Chondrocyte (in vitro differentiated cells): Measurements from ENCODE around the gene SND1. TPM values are rescaled to one million over a fixed set of nuclear protein-coding genes. Genes with fewer than 3 reads are reported as not detected.

Source experiments
- DNase-seq: peaks from one replicate; pipeline ENCODE4 v3.0.0; 2021; ENCODE audit warnings: mixed read lengths, low spot score
- H3K27ac Mint-ChIP-seq: one replicate; pipeline ENCODE4 v1.8.0; 2021; ENCODE audit warnings: mild to moderate bottlenecking, moderate library complexity, mixed read lengths; ENCODE audit not compliant: unreplicated experiment
- H3K27me3 Mint-ChIP-seq: 2 replicates; pipeline ENCODE4 v1.8.0; 2021; ENCODE audit warnings: low read depth, mixed read lengths
- H3K36me3 Mint-ChIP-seq: 2 replicates; pipeline ENCODE4 v1.8.0; 2021; ENCODE audit warnings: low read depth, mixed read lengths
- H3K4me1 Mint-ChIP-seq: 2 replicates; pipeline ENCODE4 v1.8.0; 2021; ENCODE audit warnings: low read depth, mild to moderate bottlenecking, mixed read lengths
- H3K4me3 Mint-ChIP-seq: one replicate; pipeline ENCODE4 v1.8.0; 2021; ENCODE audit warnings: mild to moderate bottlenecking, moderate library complexity, mixed read lengths; ENCODE audit not compliant: unreplicated experiment
- H3K9me3 Mint-ChIP-seq: 2 replicates; pipeline ENCODE4 v1.8.0; 2021; ENCODE audit warnings: low read depth, mixed read lengths
- total RNA-seq: library from RNA; stranded (reverse); gene quantifications from 3 replicates; pipeline ENCODE4 v1.2.1, GENCODE V29; 2021
- TF ChIP-seq, protein P1 (sequence below): fragments of 200-600 bp; sonication (generic); IDR thresholded peaks from 2 replicates; pipeline ENCODE4 v1.5.0; 2021; ENCODE audit warnings: antibody characterized with exemption, mild to moderate bottlenecking, moderate library complexity

Gene SND1
- total RNA-seq, 1 donor from 2014 or later: 229 TPM

DNA sequence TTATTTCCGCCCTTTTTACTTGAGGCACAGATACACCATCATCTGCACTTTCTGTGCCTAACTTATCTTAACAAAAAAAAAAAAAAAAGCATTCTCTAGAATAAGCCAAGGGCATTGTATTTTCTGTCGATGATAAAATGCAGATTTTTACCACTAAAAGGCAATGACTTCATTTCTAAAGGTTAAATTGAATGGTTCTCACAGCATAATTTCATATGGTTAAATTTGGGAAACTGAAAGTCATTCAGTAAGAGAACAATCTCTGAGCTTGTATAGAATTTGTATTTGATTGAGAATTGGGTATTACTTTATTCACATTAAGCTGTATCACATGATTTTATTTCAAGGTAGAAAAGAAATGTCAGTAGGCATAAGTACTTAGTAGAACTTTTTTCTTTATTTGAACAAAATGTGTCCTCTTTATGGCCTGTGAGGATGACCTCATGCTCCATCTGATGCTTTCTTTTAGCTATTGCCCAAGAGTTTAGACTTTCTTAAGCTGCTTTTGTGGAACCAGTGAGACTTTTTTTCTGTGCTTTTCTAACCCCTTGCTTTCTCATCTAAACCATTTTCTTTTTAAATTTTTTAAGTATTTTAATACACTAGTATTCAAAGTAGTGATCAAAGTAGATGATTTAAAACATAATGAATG lies 268.9 kb downstream of the SND1 start:
- Mint-ChIP-seq H3K9me3 (no peaks in the 10 kb centered on the region), H3K27ac (no peak overlapping the region), H3K4me1 (peaks cover 33% of the 10 kb centered on the region), H3K27me3 (no peaks in the 10 kb centered on the region), H3K36me3 (no peaks in the 10 kb centered on the region), H3K4me3 (no peak overlapping the region)
- TF ChIP-seq, protein P1, sequence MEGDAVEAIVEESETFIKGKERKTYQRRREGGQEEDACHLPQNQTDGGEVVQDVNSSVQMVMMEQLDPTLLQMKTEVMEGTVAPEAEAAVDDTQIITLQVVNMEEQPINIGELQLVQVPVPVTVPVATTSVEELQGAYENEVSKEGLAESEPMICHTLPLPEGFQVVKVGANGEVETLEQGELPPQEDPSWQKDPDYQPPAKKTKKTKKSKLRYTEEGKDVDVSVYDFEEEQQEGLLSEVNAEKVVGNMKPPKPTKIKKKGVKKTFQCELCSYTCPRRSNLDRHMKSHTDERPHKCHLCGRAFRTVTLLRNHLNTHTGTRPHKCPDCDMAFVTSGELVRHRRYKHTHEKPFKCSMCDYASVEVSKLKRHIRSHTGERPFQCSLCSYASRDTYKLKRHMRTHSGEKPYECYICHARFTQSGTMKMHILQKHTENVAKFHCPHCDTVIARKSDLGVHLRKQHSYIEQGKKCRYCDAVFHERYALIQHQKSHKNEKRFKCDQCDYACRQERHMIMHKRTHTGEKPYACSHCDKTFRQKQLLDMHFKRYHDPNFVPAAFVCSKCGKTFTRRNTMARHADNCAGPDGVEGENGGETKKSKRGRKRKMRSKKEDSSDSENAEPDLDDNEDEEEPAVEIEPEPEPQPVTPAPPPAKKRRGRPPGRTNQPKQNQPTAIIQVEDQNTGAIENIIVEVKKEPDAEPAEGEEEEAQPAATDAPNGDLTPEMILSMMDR: no peak
- no peak for DNase-seq

DNA sequence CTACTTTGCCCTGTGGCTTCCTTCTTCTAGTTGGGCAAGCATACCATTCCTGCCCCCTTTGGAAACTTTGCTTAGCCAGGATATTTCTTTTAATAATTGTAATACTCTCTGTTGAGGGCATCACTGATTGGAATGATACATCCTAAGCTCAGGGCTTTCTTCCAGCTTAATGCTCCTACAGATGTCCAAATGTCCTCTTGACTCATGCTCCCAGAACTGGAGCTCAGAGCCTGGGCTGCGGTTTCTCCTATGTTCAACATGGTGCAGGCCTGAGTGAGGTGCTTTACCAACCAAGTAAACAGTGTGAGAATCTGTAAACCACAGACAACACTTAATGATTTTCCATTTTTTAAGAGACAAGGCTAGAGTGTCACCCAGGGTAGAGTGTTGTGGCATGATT lies 270.7 kb downstream of the SND1 start:
- Mint-ChIP-seq H3K36me3 (no peaks in the 10 kb centered on the region), H3K9me3 (no peaks in the 10 kb centered on the region), H3K27me3 (no peaks in the 10 kb centered on the region), H3K27ac (no peak overlapping the region), H3K4me3 (no peak overlapping the region), H3K4me1 (peaks cover 44% of the 10 kb centered on the region)
- TF ChIP-seq, protein P1: no peak
- DNase-seq: no peak

DNA sequence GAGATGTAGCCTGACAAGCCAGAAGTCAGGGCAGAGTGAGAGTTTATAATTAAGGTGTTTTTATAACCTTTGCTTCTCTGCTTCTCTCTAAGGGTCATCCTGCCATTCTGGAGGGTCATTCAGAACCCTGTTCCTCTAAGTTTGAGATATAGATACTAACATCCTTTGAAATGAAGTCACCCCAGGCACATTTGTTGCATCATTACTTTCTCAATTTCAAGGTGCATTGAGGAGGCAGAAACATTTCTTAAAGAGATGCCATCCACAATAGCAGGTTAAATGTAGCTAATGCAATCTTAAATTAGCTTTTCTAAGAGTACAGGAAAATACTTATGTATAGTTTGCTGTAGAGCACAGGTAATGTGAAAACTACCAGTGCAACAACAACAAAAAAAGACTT lies 272.9 kb downstream of the SND1 start:
- peaks cover 50% of the 10 kb centered on the region for H3K4me1 Mint-ChIP-seq
- H3K36me3 Mint-ChIP-seq: peaks cover 6% of the 10 kb centered on the region
- no peaks in the 10 kb centered on the region for H3K27me3 Mint-ChIP-seq

DNA sequence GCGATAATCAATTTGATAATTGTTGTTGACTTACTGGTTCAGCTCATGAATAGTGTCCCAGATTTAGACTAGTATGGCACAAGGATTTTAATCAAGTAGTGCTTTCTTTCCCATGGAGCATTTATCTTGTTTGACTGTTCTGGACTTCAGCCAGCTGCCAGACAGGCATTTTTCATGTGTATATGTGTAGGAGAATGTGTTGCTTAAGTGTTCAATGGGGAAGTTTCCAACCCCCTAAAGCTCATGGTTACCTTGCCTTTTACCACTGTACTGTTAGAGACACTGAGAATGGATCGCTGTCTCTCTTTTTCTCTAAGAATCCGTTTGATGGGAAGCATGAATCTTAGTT lies 275.3 kb downstream of the SND1 start:
- Mint-ChIP-seq H3K27ac (no peak overlapping the region), H3K4me3 (no peak overlapping the region), H3K27me3 (no peaks in the 10 kb centered on the region), H3K36me3 (peaks cover 18% of the 10 kb centered on the region), H3K9me3 (peaks cover 5% of the 10 kb centered on the region), H3K4me1 (peaks cover 34% of the 10 kb centered on the region)
- no peak for DNase-seq
- TF ChIP-seq, protein P1: no peak

More for the DNA sequence above, 272.9 kb downstream of the SND1 start:
- Mint-ChIP-seq H3K4me3 (no peak overlapping the region), H3K9me3 (no peaks in the 10 kb centered on the region), H3K27ac (no peak overlapping the region)
- DNase-seq: no peak
- TF ChIP-seq, protein P1: no peak

DNA sequence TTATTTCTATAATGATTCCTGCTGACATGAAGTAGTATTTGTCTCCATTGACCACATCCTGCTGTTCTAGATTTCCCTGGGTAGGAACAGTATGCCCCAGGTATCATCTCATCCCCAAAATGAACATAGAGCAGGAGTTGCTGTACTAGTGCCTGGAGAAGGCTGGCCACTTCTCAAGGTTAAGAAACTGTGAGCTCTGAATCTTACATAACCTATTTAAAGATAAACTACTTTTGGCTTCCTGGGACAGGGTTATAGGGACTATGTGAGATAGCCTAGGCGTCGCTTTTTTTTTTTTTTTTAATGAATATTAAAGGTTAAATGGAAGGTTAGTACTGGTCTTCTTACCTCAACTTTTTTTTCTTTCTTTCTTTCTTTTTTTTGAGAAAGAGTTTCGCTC lies 276.2 kb downstream of the SND1 start:
- peaks cover 5% of the 10 kb centered on the region for H3K9me3 Mint-ChIP-seq
- no peak overlapping the region for H3K4me3 Mint-ChIP-seq
- TF ChIP-seq, protein P1: no peak
- peaks cover 18% of the 10 kb centered on the region for H3K36me3 Mint-ChIP-seq
- H3K4me1 Mint-ChIP-seq: peaks cover 38% of the 10 kb centered on the region
- no peak for DNase-seq
- H3K27me3 Mint-ChIP-seq: no peaks in the 10 kb centered on the region
- H3K27ac Mint-ChIP-seq: no peak overlapping the region
